Measurements from ENCODE around the gene ADAMTS12. TPM values are rescaled to one million over a fixed set of nuclear protein-coding genes. Genes with fewer than 3 reads are reported as not detected.
"Not testable (repeated sequence)": the region's sequence is repeated elsewhere in the genome, so short reads cannot be mapped to it uniquely, and the experiment has no call there.

Gene ADAMTS12
- total RNA-seq, 1 experiment from 2014 or later, result 0.05 TPM

DNA sequence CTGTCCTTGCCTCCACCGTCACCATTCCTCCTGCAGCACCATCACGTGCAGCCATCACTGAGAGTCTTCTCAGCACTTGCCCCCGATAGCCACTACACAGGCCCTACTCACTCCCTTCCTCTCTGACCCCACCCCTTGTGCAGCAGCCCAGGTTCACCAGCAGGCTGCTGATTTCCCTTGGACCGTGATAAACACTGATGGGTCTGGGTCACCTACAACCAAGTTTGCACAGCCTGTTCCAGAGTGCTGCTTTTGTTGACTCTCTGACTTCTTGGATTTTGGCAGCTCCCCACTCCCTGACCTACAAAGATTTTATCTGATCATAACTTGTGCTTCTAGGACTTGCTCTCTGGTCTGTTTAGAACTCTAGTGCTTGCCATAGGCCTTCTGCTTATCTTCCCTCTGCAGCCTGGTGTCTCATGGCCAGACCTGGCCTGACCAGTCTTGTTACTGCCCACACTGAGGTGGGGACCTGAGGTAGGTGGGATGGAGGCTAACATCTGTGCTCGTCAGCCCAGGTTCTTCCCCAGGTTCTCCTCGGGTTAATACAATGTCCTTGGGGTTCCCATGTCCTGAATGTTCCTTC lies 341.7 kb downstream of the ADAMTS12 start (continued):
- no peak for TF ChIP-seq CTCF (IDR thresholded peaks at IDR 0.05 in 2 of 3, conservative IDR thresholded peaks at IDR 0.05 in 1 of 3; ENCODE audit: borderline replicate concordance in 1 of 3, insufficient read depth in 1 of 3, low read depth in 2 of 3, low read length in 2 of 3)

GRCh38 chr5:33539790-33540189 lies 352.0 kb downstream of the ADAMTS12 start:
- H3K4me3 ChIP-seq (replicated peaks in 1 of 2; ENCODE audit: low read depth in 1 of 2, low read length in 2 of 2); H3K4me2 ChIP-seq (ENCODE audit: low read length); DNase-seq (ENCODE audit: low read depth, low spot score); H4K20me1 ChIP-seq (ENCODE audit: insufficient read depth); H3K4me1 ChIP-seq (ENCODE audit: control insufficient read depth in 1 of 2, insufficient read depth in 2 of 2, low read length in 2 of 2); RAD21 ChIA-PET (ENCODE audit: low non-redundant PET in 1 of 2, low total read pairs in 2 of 2, uncharacterized antibody in 2 of 2, unreplicated experiment in 2 of 2); H3K27ac ChIP-seq (ENCODE audit: low read depth, low read length); H3K79me2 ChIP-seq (ENCODE audit: insufficient read depth, low read length); ATAC-seq; H3K9me2 ChIP-seq (ENCODE audit: insufficient read depth); BruUV-seq (replicated peaks); H2AFZ ChIP-seq (ENCODE audit: low read depth, low read length, poor library complexity, severe bottlenecking); H3K27me3 ChIP-seq (ENCODE audit: insufficient read depth, low read length); CTCF ChIA-PET; intact Hi-C loops (cut with micrococcal nuclease); H3K9ac ChIP-seq (ENCODE audit: low read length); H3K9me3 ChIP-seq (ENCODE audit: control insufficient read depth in 1 of 2, insufficient read depth in 1 of 2, low read depth in 1 of 2, low read length in 2 of 2); POLR2A ChIA-PET; H3K36me3 ChIP-seq (ENCODE audit: control insufficient read depth in 1 of 2, insufficient read depth in 2 of 2, low read length in 2 of 2): not testable (repeated sequence)

GRCh38 chr5:33539212-33539611 lies 352.6 kb downstream of the ADAMTS12 start:
- POLR2A ChIA-PET, result no interaction called here
- H2AFZ ChIP-seq (ENCODE audit: low read depth, low read length, poor library complexity, severe bottlenecking), result no peak overlapping the region

More at GRCh38 chr5:33539212-33539611, 352.6 kb downstream of the ADAMTS12 start:
- Histone ChIP-seq H3K36me3 (ENCODE audit: control insufficient read depth in 1 of 2, insufficient read depth in 2 of 2, low read length in 2 of 2) (no peaks in the 10 kb centered on the region), H3K27me3 (ENCODE audit: insufficient read depth, low read length) (no peaks in the 10 kb centered on the region), H3K4me3 (replicated peaks in 1 of 2; ENCODE audit: low read depth in 1 of 2, low read length in 2 of 2) (no peak overlapping the region), H4K20me1 (ENCODE audit: insufficient read depth) (no peaks in the 10 kb centered on the region), H3K9me2 (ENCODE audit: insufficient read depth) (no peaks in the 10 kb centered on the region), H3K4me2 (ENCODE audit: low read length) (no peak overlapping the region), H3K27ac (ENCODE audit: low read depth, low read length) (no peak overlapping the region), H3K79me2 (ENCODE audit: insufficient read depth, low read length) (no peaks in the 10 kb centered on the region), H3K9ac (ENCODE audit: low read length) (no peak overlapping the region), H3K9me3 (ENCODE audit: control insufficient read depth in 1 of 2, insufficient read depth in 1 of 2, low read depth in 1 of 2, low read length in 2 of 2) (no peaks in the 10 kb centered on the region), H3K4me1 (ENCODE audit: control insufficient read depth in 1 of 2, insufficient read depth in 2 of 2, low read length in 2 of 2) (no peaks in the 10 kb centered on the region)
- RAD21 ChIA-PET (ENCODE audit: low non-redundant PET in 1 of 2, low total read pairs in 2 of 2, uncharacterized antibody in 2 of 2, unreplicated experiment in 2 of 2), result no interaction called here
- no peak for DNase-seq (ENCODE audit: low read depth, low spot score)
- ATAC-seq, result no peak
- CTCF ChIA-PET, result no interaction called here
- intact Hi-C loops (cut with micrococcal nuclease), result no loop called here
- no TSS peak for BruUV-seq (replicated peaks)
- no peak for TF ChIP-seq SIN3A (IDR thresholded peaks at IDR 0.05; ENCODE audit: low read depth)
- TF ChIP-seq EZH2 (IDR thresholded peaks at IDR 0.05), result no peak
- TF ChIP-seq MAX (IDR thresholded peaks at IDR 0.05), result no peak
- TF ChIP-seq CBX3 (IDR thresholded peaks at IDR 0.05; ENCODE audit: low read depth), result no peak
- TF ChIP-seq ELF1 (IDR thresholded peaks at IDR 0.05; ENCODE audit: borderline replicate concordance, low read depth), result no peak
- TF ChIP-seq YY1 (IDR thresholded peaks at IDR 0.05; ENCODE audit: extremely low read depth, insufficient replicate concordance, low read depth, low read length), result no peak
- TF ChIP-seq ZFX (IDR thresholded peaks at IDR 0.05), result no peak
- no peak for TF ChIP-seq ATF3 (IDR thresholded peaks at IDR 0.05)
- TF ChIP-seq CTCF (IDR thresholded peaks at IDR 0.05 in 2 of 3, conservative IDR thresholded peaks at IDR 0.05 in 1 of 3; ENCODE audit: borderline replicate concordance in 1 of 3, insufficient read depth in 1 of 3, low read depth in 2 of 3, low read length in 2 of 3), result no peak
- TF ChIP-seq FOSL1 (IDR thresholded peaks at IDR 0.05; ENCODE audit: low read depth), result no peak

Measured in HCT116 (cell line).